HepG2 (cell line): ENCODE data around the gene COA1. TPM values are rescaled to one million over a fixed set of nuclear protein-coding genes. Genes with fewer than 3 reads are reported as not detected.

ENCODE experiments used
- AGO2 ChIP-seq: fragments of 200-400 bp; formaldehyde crosslinking; optimal IDR thresholded peaks from 2 replicates; pipeline ENCODE3; 2017; ENCODE audit warnings: mild to moderate bottlenecking, low read depth, low read length, moderate library complexity
- HNRNPUL1 ChIP-seq: fragments of 200-400 bp; formaldehyde crosslinking; IDR thresholded peaks from 2 replicates; pipeline ENCODE4 v1.6.1; 2017; ENCODE audit warnings: low read depth, mild to moderate bottlenecking, low read length, moderate library complexity
- ISL2 ChIP-seq: sonication (generic); formaldehyde crosslinking; IDR thresholded peaks from 2 replicates; pipeline ENCODE4 v1.5.0; 2020; ENCODE audit warnings: missing genetic modification reagents
- ISX ChIP-seq: sonication (generic); formaldehyde crosslinking; conservative IDR thresholded peaks from 2 replicates; pipeline ENCODE4 v1.5.0; 2020; ENCODE audit warnings: missing genetic modification reagents
- RBAK ChIP-seq: sonication (generic); formaldehyde crosslinking; IDR thresholded peaks from 2 replicates; pipeline ENCODE4 v1.5.1; 2020; ENCODE audit warnings: mild to moderate bottlenecking, missing genetic modification reagents
- RBFOX2 ChIP-seq: fragments of 200-400 bp; formaldehyde crosslinking; IDR thresholded peaks from 2 replicates; pipeline ENCODE4 v1.6.1; 2017; ENCODE audit warnings: low read depth, mild to moderate bottlenecking, low read length
- TAF1 ChIP-seq: sonication (generic); formaldehyde crosslinking; IDR thresholded peaks from 2 replicates; pipeline ENCODE4 v1.4.0; 2020; ENCODE audit warnings: missing genetic modification reagents
- TCF7 ChIP-seq: sonication (generic); IDR thresholded peaks from 2 replicates; pipeline ENCODE4 v1.6.1; 2016; ENCODE audit warnings: antibody characterized with exemption, low read depth
- ZBTB1 ChIP-seq: sonication (generic); formaldehyde crosslinking; IDR thresholded peaks from 2 replicates; pipeline ENCODE4 v1.4.0; 2020; ENCODE audit warnings: missing genetic modification reagents, borderline replicate concordance
- ZNF263 ChIP-seq: sonication (generic); formaldehyde crosslinking; IDR thresholded peaks from 2 replicates; pipeline ENCODE4 v1.4.0; 2020; ENCODE audit warnings: missing genetic modification reagents
- ZNF644 ChIP-seq: IDR thresholded peaks from 2 replicates; pipeline ENCODE4 v1.6.1; 2016; ENCODE audit warnings: low read depth
- ZNF709 ChIP-seq: sonication (generic); formaldehyde crosslinking; IDR thresholded peaks from 2 replicates; pipeline ENCODE4 v1.5.0; 2020; ENCODE audit warnings: mild to moderate bottlenecking, missing genetic modification reagents
- ZNF724P ChIP-seq: sonication (generic); formaldehyde crosslinking; IDR thresholded peaks from 2 replicates; pipeline ENCODE4 v1.8.0; 2022; ENCODE audit warnings: missing genetic modification reagents, borderline replicate concordance
- ZNF816 ChIP-seq: sonication (generic); formaldehyde crosslinking; IDR thresholded peaks from 2 replicates; pipeline ENCODE4 v1.8.0; 2022; ENCODE audit warnings: missing genetic modification reagents, mild to moderate bottlenecking, borderline replicate concordance
- polyA plus RNA-seq, 8 experiments: library from polyadenylated mRNA; depleted of rRNA in 3 of 8; stranded (reverse) in 7 of 8; unstranded in 1 of 8; fragments of >200 nt; fragmentation: Illumina TruSeq in 4 of 8; extraction: Trizol in 4 of 8; gene quantifications; 2 replicates each; pipeline versions ENCODE4 v1.2.1 to v1.2.3, GENCODE V29; 2011 to 2016; ENCODE audit warnings: low read depth in 4 of 8, missing spikeins in 1 of 8, mixed read lengths in 1 of 8; ENCODE audit not compliant: insufficient read depth in 1 of 8
- total RNA-seq, 5 experiments: library from RNA; depleted of rRNA; stranded (reverse); fragments of >200 nt; fragmentation: Illumina TruSeq; extraction: Trizol; gene quantifications; 2 replicates each; pipeline ENCODE4 v1.2.3, GENCODE V29; 2016; ENCODE audit warnings: low read depth in 1 of 5
- TF ChIP-seq, protein P1 (sequence below): sonication (generic); formaldehyde crosslinking; IDR thresholded peaks from 2 replicates; pipeline ENCODE4 v1.8.1; 2023; ENCODE audit warnings: mild to moderate bottlenecking, inconsistent platforms, moderate library complexity, missing genetic modification reagents, borderline replicate concordance
- TF ChIP-seq, protein P2 (sequence below): IDR thresholded peaks from 2 replicates; pipeline ENCODE4 v1.6.1; 2018; ENCODE audit warnings: missing genetic modification reagents, mild to moderate bottlenecking, missing compliant biosample characterization
- TF ChIP-seq, protein P3 (sequence below): IDR thresholded peaks from 2 replicates; pipeline ENCODE4 v1.6.1; 2016; ENCODE audit warnings: mild to moderate bottlenecking, missing biosample characterization, missing genetic modification reagents
- TF ChIP-seq, protein P4 (sequence below): fragments of 450-650 bp; IDR thresholded peaks from 2 replicates; pipeline ENCODE4 v1.6.1; 2017; ENCODE audit warnings: mild to moderate bottlenecking
- TF ChIP-seq, protein P5 (sequence below): sonication (generic); formaldehyde crosslinking; conservative IDR thresholded peaks from 2 replicates; pipeline ENCODE4 v1.4.0; 2020; ENCODE audit warnings: mild to moderate bottlenecking, missing genetic modification reagents, moderate library complexity
- TF ChIP-seq, protein P6 (sequence below): fragments of 450-650 bp; IDR thresholded peaks from 2 replicates; pipeline ENCODE4 v1.6.1; 2017

The COA1 gene
- total and polyA plus RNA-seq, 2 of the 13 experiments (the other 11 are each of a cell fraction or from before 2014, with no cell fraction given) = 33.2 to 65.7 TPM

DNA sequence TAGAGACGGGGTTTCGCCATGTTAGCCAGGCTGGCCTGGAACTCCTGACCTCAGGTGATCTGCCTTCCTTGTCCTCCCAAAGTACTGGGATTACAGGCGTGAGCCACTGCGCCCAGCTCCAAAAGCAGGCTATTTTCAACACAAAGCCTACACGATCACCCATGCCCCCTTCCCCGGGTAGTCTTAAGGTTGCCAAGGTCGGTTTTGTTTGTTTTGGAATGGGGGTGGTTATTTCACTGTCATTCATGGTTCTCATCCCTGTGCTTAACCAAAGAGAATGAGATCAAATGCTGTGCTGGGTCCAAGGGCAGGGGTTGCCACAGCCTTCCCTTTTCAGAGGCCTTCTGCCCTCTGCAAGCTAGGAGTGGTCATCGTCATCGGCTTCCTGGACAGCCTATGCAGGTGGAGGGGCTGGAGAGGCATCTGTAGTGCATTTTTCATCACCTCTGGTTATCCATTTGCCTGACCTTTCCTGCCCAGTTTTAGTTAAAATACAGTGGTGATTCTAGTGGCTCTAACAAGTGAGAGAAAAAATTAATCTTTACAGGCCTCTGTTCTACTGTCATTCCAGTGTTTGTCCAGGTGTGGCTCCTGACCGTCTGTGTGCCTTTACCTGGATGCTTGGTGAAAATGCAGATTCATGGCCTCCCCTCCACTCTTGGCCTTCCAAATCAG is 40.6 kb upstream of the COA1 start (continued):
- TF ChIP-seq, protein P1, sequence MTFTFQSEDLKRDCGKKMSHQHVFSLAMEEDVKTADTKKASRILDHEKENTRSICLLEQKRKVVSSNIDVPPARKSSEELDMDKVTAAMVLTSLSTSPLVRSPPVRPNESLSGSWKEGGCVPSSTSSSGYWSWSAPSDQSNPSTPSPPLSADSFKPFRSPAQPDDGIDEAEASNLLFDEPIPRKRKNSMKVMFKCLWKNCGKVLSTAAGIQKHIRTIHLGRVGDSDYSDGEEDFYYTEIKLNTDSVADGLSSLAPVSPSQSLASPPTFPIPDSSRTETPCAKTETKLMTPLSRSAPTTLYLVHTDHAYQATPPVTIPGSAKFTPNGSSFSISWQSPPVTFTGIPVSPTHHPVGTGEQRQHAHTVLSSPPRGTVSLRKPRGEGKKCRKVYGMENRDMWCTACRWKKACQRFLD (CRISPR knock-in tag) = no peak
- TF ChIP-seq ISX (CRISPR knock-in tag) = no peak
- TF ChIP-seq, protein P2, sequence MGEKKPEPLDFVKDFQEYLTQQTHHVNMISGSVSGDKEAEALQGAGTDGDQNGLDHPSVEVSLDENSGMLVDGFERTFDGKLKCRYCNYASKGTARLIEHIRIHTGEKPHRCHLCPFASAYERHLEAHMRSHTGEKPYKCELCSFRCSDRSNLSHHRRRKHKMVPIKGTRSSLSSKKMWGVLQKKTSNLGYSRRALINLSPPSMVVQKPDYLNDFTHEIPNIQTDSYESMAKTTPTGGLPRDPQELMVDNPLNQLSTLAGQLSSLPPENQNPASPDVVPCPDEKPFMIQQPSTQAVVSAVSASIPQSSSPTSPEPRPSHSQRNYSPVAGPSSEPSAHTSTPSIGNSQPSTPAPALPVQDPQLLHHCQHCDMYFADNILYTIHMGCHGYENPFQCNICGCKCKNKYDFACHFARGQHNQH (CRISPR knock-in tag) = peak; percentile 100
- no peak for TF ChIP-seq RBFOX2
- TF ChIP-seq RBAK = no peak
- TF ChIP-seq TCF7 = peak; percentile 83
- TF ChIP-seq, protein P3, sequence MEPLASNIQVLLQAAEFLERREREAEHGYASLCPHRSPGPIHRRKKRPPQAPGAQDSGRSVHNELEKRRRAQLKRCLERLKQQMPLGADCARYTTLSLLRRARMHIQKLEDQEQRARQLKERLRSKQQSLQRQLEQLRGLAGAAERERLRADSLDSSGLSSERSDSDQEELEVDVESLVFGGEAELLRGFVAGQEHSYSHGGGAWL = no peak
- TF ChIP-seq, protein P4, sequence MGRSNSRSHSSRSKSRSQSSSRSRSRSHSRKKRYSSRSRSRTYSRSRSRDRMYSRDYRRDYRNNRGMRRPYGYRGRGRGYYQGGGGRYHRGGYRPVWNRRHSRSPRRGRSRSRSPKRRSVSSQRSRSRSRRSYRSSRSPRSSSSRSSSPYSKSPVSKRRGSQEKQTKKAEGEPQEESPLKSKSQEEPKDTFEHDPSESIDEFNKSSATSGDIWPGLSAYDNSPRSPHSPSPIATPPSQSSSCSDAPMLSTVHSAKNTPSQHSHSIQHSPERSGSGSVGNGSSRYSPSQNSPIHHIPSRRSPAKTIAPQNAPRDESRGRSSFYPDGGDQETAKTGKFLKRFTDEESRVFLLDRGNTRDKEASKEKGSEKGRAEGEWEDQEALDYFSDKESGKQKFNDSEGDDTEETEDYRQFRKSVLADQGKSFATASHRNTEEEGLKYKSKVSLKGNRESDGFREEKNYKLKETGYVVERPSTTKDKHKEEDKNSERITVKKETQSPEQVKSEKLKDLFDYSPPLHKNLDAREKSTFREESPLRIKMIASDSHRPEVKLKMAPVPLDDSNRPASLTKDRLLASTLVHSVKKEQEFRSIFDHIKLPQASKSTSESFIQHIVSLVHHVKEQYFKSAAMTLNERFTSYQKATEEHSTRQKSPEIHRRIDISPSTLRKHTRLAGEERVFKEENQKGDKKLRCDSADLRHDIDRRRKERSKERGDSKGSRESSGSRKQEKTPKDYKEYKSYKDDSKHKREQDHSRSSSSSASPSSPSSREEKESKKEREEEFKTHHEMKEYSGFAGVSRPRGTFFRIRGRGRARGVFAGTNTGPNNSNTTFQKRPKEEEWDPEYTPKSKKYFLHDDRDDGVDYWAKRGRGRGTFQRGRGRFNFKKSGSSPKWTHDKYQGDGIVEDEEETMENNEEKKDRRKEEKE = no peak
- TF ChIP-seq, protein P5, sequence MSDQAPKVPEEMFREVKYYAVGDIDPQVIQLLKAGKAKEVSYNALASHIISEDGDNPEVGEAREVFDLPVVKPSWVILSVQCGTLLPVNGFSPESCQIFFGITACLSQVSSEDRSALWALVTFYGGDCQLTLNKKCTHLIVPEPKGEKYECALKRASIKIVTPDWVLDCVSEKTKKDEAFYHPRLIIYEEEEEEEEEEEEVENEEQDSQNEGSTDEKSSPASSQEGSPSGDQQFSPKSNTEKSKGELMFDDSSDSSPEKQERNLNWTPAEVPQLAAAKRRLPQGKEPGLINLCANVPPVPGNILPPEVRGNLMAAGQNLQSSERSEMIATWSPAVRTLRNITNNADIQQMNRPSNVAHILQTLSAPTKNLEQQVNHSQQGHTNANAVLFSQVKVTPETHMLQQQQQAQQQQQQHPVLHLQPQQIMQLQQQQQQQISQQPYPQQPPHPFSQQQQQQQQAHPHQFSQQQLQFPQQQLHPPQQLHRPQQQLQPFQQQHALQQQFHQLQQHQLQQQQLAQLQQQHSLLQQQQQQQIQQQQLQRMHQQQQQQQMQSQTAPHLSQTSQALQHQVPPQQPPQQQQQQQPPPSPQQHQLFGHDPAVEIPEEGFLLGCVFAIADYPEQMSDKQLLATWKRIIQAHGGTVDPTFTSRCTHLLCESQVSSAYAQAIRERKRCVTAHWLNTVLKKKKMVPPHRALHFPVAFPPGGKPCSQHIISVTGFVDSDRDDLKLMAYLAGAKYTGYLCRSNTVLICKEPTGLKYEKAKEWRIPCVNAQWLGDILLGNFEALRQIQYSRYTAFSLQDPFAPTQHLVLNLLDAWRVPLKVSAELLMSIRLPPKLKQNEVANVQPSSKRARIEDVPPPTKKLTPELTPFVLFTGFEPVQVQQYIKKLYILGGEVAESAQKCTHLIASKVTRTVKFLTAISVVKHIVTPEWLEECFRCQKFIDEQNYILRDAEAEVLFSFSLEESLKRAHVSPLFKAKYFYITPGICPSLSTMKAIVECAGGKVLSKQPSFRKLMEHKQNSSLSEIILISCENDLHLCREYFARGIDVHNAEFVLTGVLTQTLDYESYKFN (CRISPR knock-in tag) = peak; percentile 99
- TF ChIP-seq, protein P6, sequence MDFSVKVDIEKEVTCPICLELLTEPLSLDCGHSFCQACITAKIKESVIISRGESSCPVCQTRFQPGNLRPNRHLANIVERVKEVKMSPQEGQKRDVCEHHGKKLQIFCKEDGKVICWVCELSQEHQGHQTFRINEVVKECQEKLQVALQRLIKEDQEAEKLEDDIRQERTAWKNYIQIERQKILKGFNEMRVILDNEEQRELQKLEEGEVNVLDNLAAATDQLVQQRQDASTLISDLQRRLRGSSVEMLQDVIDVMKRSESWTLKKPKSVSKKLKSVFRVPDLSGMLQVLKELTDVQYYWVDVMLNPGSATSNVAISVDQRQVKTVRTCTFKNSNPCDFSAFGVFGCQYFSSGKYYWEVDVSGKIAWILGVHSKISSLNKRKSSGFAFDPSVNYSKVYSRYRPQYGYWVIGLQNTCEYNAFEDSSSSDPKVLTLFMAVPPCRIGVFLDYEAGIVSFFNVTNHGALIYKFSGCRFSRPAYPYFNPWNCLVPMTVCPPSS = no peak
- TF ChIP-seq ZNF724P = no peak
- TF ChIP-seq ZNF709 (CRISPR knock-in tag) = no peak; the same call in 1 of the 2 replicates
- no peak for TF ChIP-seq HNRNPUL1
- peak; percentile 92 for TF ChIP-seq ISL2
- no peak for TF ChIP-seq TAF1 (CRISPR knock-in tag)
- TF ChIP-seq AGO2 = no peak
- no peak for TF ChIP-seq ZNF263 (CRISPR knock-in tag)
- TF ChIP-seq ZBTB1 (CRISPR knock-in tag) = no peak
- peak; percentile 14; the same call in 1 of the 2 replicates for TF ChIP-seq ZNF816 (CRISPR knock-in tag)
- TF ChIP-seq ZNF644 = peak; percentile 91
